Forelimb muscle (tissue), 1 donor: Measurements from ENCODE around the gene TRIOBP. TPM values are rescaled to one million over a fixed set of nuclear protein-coding genes. Genes with fewer than 3 reads are reported as not detected.

Source experiments
- DNase-seq: peaks from one replicate; pipeline ENCODE4 v3.0.0-alpha.2; 2013; ENCODE audit warnings: low read depth
- polyA plus RNA-seq: library from polyadenylated mRNA; unstranded; fragments of 120-200 nt; gene quantifications from one replicate; pipeline ENCODE4 v1.2.1, GENCODE V29; 2013; ENCODE audit not compliant: insufficient read length

TRIOBP gene
- polyA plus RNA-seq, 1 donor = 39.9 TPM

- DNase-seq = no peak
These were observed 35.1 kb downstream of the TRIOBP start for GRCh38 chr22:37731804-37732471.

GRCh38 chr22:37732699-37733607 is 36.1 kb downstream of the TRIOBP start:
- no peak for DNase-seq

DNA sequence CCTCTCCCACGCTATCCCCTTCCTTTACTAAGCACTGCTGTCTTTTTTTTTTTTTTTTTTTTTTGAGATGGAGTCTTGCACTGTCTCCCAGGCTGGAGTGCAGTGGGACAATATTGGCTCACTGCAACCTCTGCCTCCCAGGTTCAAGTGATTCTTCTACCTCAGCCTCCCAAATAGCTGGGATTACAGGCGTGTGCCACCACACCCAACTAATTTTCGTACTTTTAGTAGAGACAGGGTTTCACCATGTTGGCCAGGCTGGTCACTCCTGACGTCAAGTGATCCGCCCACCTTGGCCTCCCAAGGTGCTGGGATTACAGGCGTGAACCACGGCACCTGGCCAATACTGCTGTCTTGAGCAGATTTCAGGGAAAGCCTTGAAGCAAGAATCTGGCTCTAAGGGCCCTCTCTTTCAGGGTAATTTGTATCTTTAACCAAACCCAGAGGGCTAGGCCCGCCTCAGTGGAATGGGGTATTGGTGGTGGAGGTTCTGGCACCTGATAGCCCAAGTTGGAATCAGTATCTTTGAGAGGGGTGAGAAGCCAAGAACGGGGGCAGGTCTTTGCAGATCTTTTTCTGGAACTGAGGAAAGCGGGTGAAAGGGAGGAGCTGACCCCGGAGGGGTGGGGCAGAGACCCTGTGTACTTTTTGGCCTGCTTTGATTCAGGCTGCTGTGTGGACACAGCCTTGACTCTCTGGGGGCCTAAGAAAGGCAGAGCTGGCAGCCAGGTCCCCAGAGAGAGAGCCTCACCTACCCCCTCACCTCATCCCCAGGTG is 37.0 kb downstream of the TRIOBP start:
- no peak for DNase-seq

DNA sequence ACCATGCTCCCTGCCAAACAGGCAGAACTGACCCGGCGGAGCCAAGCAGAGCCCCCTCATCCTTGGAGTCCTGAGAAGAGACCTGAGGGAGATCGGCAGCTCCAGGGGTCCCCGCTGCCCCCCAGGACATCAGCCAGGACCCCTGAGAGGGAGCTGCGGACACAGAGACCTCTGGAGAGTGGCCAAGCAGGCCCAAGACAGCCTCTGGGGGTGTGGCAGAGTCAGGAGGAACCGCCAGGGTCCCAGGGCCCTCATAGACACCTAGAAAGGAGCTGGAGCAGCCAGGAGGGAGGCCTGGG is 37.5 kb downstream of the TRIOBP start:
- DNase-seq = no peak

GRCh38 chr22:37734964-37735451 is 38.2 kb downstream of the TRIOBP start:
- no peak for DNase-seq

DNA sequence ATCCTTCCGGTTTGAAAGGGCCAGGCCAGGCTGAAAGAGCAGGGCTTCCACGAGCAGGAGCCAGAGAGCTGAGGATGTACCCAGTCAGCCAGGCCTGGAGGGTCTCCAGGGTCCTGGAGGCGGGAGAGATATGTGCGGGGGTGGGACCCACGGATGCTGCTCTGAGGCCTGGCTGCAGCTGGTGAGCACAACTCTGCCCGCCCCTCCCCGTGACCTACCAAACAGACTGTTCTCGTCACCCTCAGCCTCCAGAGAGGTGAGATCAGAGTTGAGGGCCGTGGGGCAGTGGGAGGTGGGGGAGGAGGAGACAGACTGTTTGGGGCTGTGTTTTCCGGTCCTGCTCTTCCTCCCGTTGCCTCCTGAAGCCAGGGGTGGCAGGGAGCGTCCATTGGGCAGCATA is 42.2 kb downstream of the TRIOBP start:
- no peak for DNase-seq

GRCh38 chr22:37739611-37740049 is 42.8 kb downstream of the TRIOBP start:
- DNase-seq = no peak

DNA sequence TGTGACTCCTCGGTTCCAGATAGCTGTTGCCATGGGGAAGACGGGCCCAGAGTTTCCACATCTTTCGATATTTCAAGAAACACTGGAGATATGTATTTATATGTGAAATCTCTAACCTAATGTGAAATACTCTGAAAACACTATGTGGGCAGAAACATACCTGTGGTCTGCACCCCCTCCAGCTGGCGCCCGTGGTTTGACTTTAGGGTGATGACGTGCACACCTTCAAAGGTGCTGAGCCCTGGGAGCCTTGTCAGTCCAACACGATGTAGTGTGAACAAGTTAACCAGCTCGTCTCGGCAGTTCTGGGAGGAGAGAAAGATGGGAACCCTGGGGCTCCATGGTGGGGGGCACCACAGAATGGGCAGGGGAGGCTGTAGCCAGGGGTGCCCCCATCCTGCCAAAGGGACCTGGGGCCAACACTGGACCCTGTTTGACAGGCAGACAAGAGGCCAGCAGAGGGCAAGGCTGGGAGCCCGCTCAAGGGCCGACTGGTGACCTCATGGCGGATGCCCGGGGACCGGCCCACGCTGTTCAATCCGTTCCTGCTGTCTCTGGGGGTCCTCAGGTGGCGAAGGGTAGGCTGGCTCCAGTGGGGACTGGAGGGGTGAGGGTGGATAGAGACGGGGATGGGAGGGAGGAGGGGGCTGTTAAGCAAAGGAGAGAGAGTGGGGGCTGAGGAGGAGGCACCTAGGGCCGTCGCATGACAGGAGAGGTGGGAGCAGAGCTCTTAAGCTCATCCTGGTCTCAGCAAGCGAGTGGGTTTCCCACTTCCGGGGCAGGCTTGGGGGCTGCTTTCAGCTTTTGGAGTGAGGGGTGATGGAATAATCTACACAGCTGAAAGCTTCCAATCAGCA is 43.8 kb downstream of the TRIOBP start:
- DNase-seq = no peak

DNA sequence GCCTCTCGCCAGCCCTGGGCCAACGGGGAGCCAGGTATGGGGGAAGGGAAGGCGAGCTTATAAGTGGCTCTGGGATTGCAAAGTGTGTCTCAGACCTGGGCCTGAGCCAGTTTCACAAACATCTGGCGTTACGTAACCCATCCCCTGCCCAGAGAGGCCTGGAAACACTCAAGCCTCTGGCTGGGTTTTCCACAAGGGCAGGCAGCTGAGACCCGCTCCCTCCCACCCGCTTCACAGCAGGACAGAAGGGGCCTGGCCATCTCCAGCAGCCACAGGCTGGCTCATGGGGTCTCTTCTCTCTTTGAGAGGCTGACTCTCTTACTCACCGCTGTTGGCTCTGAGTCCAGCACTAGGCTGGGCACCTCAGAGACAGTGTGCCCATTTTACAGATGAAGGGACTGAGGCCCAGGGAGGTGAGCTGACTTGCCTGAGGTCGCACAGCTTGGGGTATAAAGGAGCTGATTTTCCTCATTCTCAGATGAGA is 44.5 kb downstream of the TRIOBP start:
- peak; percentile 97 for DNase-seq

GRCh38 chr22:37742376-37743171 is 45.7 kb downstream of the TRIOBP start:
- no peak for DNase-seq

GRCh38 chr22:37744589-37744988 is 47.7 kb downstream of the TRIOBP start:
- no peak for DNase-seq

DNA sequence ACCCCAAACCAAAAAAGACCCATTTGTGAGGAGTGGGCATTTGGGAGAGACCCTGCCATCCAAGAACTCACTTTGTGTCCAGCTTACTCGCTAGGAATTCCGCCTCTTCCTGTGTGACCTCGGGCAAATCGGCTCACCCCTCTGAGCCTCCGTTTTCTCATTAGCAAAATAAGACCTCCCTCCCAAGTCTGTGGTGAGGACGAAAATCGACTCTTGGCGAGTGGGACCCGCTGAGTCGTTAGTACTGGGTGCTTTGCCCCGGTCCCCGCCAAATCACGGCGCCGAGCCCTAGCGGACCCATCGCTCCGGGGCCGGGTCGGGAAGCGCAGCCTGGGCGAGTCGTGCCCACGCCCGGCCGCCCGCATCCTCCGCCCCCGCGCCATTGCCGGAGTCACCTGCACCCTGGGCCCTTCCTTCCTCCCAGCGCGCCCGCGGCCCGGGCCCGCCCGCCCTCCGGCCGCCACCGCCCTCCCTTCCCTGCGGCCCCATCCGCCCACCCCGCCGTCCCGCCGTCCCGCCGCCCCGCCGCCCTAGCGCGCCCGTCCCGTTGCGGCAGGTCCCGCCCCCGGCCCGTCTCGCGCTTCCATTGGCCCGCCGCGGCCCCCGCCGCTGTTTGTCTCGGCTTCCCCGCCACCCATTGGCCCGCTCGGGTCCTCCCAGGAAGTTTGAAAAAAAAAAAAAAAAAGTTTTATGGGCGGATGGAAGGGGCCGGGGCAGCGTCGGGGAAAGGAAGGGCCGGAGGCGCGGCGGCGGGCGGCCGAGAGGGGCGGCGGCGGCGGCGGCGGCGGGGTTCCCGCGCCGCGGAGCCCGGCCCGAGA is 48.9 kb downstream of the TRIOBP start:
- peak; percentile 53 for DNase-seq

DNA sequence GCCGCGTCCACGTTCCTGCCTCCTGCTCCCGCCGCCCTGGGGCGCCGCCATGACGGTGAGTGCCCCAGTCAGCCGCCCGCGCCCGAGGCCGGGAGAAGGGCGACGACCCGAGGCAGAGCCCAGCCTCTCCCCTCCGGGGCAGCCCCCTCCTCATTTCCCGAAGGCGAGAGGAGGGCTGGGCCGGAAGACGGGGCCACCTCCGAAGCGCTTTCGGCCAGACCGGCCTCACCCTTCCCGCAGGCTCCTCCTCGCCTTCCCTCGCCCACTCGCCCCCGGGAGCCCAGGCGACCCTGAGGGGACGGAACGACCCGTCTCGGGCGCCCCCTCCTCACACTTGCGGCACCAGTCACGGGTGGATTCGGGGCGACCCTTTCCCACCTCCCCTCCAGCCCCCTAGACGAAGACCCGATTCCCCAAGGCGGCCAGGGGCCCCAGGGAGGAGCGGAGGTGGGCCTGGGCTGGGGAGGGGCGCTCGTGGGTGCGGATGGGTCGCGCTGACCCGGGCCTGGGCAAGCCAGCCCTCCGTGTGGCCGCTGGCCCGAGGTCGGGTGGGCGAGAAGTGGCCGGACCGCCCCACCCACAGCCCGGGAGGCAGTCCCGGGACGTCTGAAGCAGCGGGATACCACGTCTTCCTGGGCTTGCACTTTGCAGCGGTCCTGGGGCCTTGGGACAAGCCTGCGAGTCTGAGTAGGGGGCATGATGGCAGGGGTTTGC is 49.7 kb downstream of the TRIOBP start:
- DNase-seq = no peak

GRCh38 chr22:37747080-37747714 is 50.3 kb downstream of the TRIOBP start:
- DNase-seq = no peak

DNA sequence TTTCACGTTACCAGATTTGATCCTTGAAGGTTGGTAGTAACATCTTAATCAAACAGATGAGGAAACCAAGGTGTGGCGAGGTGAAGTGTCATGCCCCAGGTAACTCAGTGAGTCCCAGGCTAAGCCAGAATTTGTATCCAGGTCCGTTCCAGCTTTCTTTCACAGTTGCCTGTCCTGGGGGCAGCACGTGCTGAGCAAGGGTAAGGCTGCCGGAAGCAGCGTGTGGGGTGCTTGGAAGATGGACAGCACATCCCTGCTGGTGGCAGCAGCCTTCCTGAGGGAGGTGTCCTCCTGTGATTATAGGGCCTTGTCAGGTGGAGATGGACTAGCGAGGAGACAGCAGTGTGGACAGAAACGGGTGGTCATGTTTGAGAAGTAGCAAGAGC is 50.9 kb downstream of the TRIOBP start:
- DNase-seq = no peak

DNA sequence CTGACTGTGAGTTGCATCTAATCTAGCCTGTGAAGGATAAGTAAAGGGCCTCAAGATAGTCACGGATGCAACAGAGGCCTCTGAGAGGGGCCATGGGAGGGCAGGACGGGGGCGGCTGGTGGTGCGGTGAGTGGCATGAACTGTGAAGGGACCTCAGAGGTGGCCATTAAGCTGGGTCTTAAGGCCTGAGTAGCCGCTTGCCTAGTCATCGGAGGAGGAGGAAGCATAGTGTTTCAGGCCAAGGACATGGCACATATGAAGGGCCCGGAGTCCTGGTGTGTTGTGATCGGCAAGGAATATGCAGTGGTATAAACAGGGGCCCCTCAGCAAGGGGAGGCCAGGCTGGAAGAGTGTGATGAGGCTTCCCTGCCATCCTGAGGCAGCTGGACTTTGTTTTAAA is 51.8 kb downstream of the TRIOBP start:
- DNase-seq = no peak

DNA sequence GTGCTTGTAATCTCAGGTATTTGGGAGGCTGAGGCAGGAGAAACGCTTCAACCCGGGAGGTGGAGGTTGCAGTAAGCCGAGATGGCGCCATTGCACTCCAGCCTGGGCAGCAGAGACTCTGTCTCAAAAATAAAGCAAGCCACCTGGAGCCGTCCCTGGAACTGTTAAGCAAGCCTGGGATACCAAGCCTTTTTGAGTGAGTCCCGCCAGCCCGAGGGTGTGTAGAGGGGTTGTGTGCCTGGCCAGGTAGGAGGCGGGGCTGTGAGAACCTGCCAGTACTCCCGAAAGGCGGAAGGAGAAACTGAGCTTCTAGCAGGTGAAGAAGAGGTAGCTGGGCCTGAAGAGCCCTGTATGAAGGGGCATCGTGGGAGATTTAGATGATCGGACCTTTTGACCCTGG is 52.4 kb downstream of the TRIOBP start:
- DNase-seq = no peak

DNA sequence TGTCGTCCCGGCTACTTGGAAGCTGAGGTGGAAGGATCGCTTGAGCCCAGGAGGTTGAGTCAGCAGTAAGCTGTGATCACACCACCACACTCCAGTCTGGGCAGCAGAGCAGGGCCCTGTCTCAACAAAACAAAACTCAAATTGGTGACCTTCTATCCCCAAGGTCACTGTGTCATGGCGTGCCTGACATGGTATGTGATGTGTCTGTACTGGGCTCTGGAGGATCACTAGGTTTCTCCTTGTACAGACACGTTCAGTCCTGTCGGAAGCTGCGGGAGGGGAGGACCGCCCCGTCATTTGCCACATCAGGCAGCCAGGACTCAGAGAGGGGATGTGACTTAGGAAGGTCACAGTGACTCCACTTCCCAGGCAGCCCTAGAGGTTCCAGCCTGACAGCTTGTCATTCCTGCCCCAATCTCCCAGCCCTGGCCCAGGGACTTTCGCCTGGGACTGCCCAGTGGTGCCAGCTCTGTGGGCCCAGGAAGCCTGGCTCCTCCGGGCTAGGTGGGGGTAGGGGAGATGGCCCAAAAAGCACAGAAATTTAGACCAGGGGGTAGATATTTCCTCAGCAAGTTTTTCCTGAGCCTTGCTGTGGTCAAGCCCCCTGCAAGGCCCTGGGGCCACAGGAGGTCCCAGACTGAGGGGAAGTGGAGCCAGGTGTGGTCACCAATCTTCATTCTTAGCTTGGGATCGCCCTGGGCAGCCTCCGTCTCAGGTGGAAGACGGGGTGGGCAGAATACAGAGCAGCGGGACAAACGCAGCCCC is 53.2 kb downstream of the TRIOBP start:
- DNase-seq = no peak
